Measurements from ENCODE around the gene AP3B1.

DNA sequence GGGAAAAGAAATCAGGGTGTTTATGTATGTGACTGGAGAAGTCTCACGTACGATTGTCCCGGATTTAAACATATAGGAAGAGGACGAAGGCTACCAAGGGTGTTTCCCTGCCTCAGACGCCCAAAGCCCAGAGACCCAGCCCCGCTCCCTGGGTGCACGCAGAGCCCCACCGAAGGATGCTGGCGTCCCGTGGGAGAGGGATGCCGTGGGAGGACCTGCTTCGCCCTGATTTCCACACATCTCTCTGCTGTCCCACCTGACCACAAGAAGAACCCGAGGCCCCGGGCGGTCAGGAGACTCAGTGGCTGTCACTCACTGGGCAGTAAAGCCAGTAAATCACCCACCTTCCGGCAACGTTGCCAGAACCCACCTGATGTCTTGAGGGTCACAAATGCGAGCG lies 306.5 kb downstream of the AP3B1 start:
- TF ChIP-seq, protein P1, sequence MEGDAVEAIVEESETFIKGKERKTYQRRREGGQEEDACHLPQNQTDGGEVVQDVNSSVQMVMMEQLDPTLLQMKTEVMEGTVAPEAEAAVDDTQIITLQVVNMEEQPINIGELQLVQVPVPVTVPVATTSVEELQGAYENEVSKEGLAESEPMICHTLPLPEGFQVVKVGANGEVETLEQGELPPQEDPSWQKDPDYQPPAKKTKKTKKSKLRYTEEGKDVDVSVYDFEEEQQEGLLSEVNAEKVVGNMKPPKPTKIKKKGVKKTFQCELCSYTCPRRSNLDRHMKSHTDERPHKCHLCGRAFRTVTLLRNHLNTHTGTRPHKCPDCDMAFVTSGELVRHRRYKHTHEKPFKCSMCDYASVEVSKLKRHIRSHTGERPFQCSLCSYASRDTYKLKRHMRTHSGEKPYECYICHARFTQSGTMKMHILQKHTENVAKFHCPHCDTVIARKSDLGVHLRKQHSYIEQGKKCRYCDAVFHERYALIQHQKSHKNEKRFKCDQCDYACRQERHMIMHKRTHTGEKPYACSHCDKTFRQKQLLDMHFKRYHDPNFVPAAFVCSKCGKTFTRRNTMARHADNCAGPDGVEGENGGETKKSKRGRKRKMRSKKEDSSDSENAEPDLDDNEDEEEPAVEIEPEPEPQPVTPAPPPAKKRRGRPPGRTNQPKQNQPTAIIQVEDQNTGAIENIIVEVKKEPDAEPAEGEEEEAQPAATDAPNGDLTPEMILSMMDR (conservative IDR thresholded peaks at IDR 0.05; ENCODE audit: low read length): no peak
- TF ChIP-seq EZH2phosphoT487 (IDR thresholded peaks at IDR 0.05; ENCODE audit: borderline replicate concordance): no peak
